Heart left ventricle (tissue), 16 donors: ENCODE results near the gene ACOT2. TPM values are rescaled to one million over a fixed set of nuclear protein-coding genes. Genes with fewer than 3 reads are reported as not detected.

Experiments
- ATAC-seq, 4 donors: fragments of 200-7000 bp; cut with Tn5 transposase; one replicate each; pipeline ENCODE4 v1.9.1; 2020 to 2022; ENCODE audit warnings: moderate library complexity in 4 of 4, mild to moderate bottlenecking in 3 of 4, moderate number of reproducible peaks in 1 of 4
- DNase-seq, 5 donors: peaks; one replicate each; pipeline ENCODE4 v3.0.0-alpha.2; 2020
- H3K27ac ChIP-seq, 12 donors: fragments of 200-600 bp; sonication (generic) in 4 of 12; one replicate each; pipeline versions ENCODE4 v1.5.0 to v1.8.0; 2016 to 2022; ENCODE audit warnings: mild to moderate bottlenecking in 2 of 12
- H3K27me3 ChIP-seq, 9 donors: fragments of 200-600 bp; sonication (generic) in 2 of 9; one replicate each; pipeline versions ENCODE4 v1.5.1 to v1.8.0; 2016 to 2022; ENCODE audit warnings: mild to moderate bottlenecking in 3 of 9
- H3K36me3 ChIP-seq, 9 donors: fragments of 200-600 bp; sonication (generic) in 2 of 9; one replicate each; pipeline versions ENCODE4 v1.5.0 to v1.8.0; 2018 to 2022; ENCODE audit warnings: mild to moderate bottlenecking in 2 of 9
- H3K4me1 ChIP-seq, 12 donors: fragments of 200-600 bp; sonication (generic) in 4 of 12; one replicate each; pipeline versions ENCODE4 v1.5.0 to v1.8.0; 2016 to 2022; ENCODE audit warnings: mild to moderate bottlenecking in 3 of 12
- H3K4me3 ChIP-seq, 12 donors: fragments of 200-600 bp; sonication (generic) in 4 of 12; one replicate each; pipeline versions ENCODE4 v1.5.0 to v1.8.0; 2017 to 2022; ENCODE audit warnings: mild to moderate bottlenecking in 9 of 12, moderate library complexity in 4 of 12
- H3K9me3 ChIP-seq, 12 donors: fragments of 200-600 bp; sonication (generic) in 4 of 12; one replicate each; pipeline versions ENCODE4 v1.5.0 to v1.8.0; 2016 to 2022; ENCODE audit warnings: mild to moderate bottlenecking in 1 of 12
- CTCF ChIP-seq, 12 donors: fragments of 200-600 bp; sonication (generic) in 4 of 12; IDR thresholded peaks; one replicate each; pipeline versions ENCODE4 v1.5.0 to v1.8.0; 2018 to 2022; ENCODE audit warnings: antibody characterized with exemption in 12 of 12, mild to moderate bottlenecking in 5 of 12
- POLR2A ChIP-seq, 2 donors: fragments of 450-650 bp; IDR thresholded peaks; one replicate each; pipeline ENCODE4 v1.6.1; 2017; ENCODE audit warnings: antibody characterized with exemption in 2 of 2, mild to moderate bottlenecking in 2 of 2, moderate library complexity in 2 of 2
- WGBS, 4 donors: extraction: QIAGEN DNeasy Blood & Tissue Kit in 2 of 4; methylation state at CpG; one replicate each; pipeline versions ENCODE4 v1.1.5 to v1.1.7; 2013 to 2018; 5-methylcytosine and 5-hydroxymethylcytosine counted together
- intact Hi-C, 10 donors: fragments of 100-400 bp; cut with DNase I; formaldehyde crosslinking; loops; one replicate each; pipeline versions ENCODE4 v1.11.1 to v1.14.2; 2022
- polyA plus RNA-seq, 2 donors: library from polyadenylated mRNA; stranded (reverse); fragments of 200-250 nt; gene quantifications; one replicate each; pipeline ENCODE4 v1.2.3, GENCODE V29; 2013
- total RNA-seq, 9 donors: library from RNA; depleted of rRNA in 2 of 9; stranded (reverse); fragments of >200 nt in 2 of 9; fragmentation: NEBNext Ultra II Directional in 3 of 9; extraction: Animal tissue kit (Norgen Biotek cat#: 25700) in 3 of 9; gene quantifications; one replicate each; pipeline versions ENCODE4 v1.1.0 to v1.2.4, GENCODE V29; 2016 to 2023
- donor health status: ischemic (EF 13 %, LVEDD 7.1; RV severe dilation, severe dysfunction).
- donor health status: healthy with polysubstance abuse.
- donor health status: DM: no; HTN: yes; CAD: no.
- donor health status: DM: no; HTN: no; CAD: no.
- donor health status: ischemic (EF 25% LVEDD 6.9; RV normal size, moderate dysfunction).
- donor health status: ischemic (EF 25% LVEDD 5.7; RV mildly dilated, moderate dysfunction).
- donor health status: healthy.
- donor health status: DM: yes; HTN: yes; CAD: no.
- donor health status: ischemic (EF 35%, LVEDD 5.7; RV mildly dilated, moderate dysfunction).
- donor health status: nonischemic (EF 11% LVEDD 7.7; RV severe dilation, severe dysfunction).
- donor health status: DM: yes; HTN: yes; CAD: no.
- donor health status: PGD.
- donor health status: ischemic (EF 29% LVEDD 5.4; RV normal size, mild dysfunction).
- donor health status: nonischemic (EF 23%, LVEDD 6.1; RV moderate dilation, normal function).

ACOT2 gene
- total and polyA plus RNA-seq, 11 donors, result 79.0 to 235 (median 144) TPM

- Histone ChIP-seq H3K4me3 (peak within 1 kb of the TSS; percentile 46 to 90 (median 65)), H3K27ac (peak within 1 kb of the TSS in 3 of 12 donors; percentile 26 to 57 (median 37)), H3K27me3 (no peaks in the 10 kb centered on the region), H3K36me3 (no peaks in the 10 kb centered on the region), H3K4me1 (peaks cover 0 to 13% (median 2%) of the 10 kb centered on the region in 12 donors), H3K9me3 (no peaks in the 10 kb centered on the region)
- intact Hi-C loops, result no loop called here
- ATAC-seq (peak in 3 of 4 donors; percentile 78 to 92 (median 89)), DNase-seq (peak in 3 of 5 donors; percentile 28 to 62 (median 37))
- TF ChIP-seq POLR2A (IDR thresholded peaks at IDR 0.05) (no peak), CTCF (IDR thresholded peaks at IDR 0.05) (peak in 3 of 12 donors; percentile 6 to 18 (median 10))
- 2 to 8% (median 4%) methylated on average over 19 to 89 of the region's 89 CpGs for WGBS, 4 donors
Observed at GRCh38 chr14:73591690-73592449, 22.9 kb downstream of the ACOT2 start, which contains the start of gene ACOT4. TSS of gene ACOT4 (plus strand) at chr14:73591873. CDS start at chr14:73591960, 87 bp downstream.

- Histone ChIP-seq H3K36me3 (no peaks in the 10 kb centered on the region), H3K9me3 (no peaks in the 10 kb centered on the region), H3K27me3 (no peaks in the 10 kb centered on the region), H3K4me3 (no peak overlapping the region), H3K27ac (no peak overlapping the region), H3K4me1 (peaks cover 0 to 13% (median 2%) of the 10 kb centered on the region in 12 donors)
- intact Hi-C loops, result no loop called here
- DNase-seq (no peak), ATAC-seq (no peak)
- no peak for TF ChIP-seq CTCF (IDR thresholded peaks at IDR 0.05)
- no peak for TF ChIP-seq POLR2A (IDR thresholded peaks at IDR 0.05)
- 86 to 98% (median 92%) methylated on average over 9 of the region's 9 CpGs for WGBS, 4 donors
Observed at GRCh38 chr14:73594491-73594890, 25.5 kb downstream of the ACOT2 start.

DNA sequence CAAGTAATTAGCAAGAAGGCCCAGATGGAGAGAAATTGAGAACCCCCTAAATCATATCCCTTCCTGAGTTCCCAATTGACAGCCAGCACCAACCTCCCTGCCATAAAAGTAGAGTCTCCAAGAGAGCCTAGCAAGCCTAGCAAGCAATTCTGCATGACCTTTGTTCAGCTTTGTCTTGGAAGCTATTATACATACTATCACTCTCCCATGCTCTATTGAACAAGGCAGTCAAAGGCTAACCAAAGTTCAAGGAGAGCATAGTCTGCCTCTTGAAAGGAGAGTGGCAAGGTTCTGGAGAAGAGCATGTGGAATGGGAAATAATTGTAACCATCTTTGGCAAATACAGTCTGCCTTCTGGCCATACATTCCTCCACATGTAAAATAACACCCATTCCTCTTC, 30.5 kb downstream of the ACOT2 start:
- ATAC-seq (no peak), DNase-seq (no peak)
- Histone ChIP-seq H3K4me3 (no peak overlapping the region), H3K27ac (no peak overlapping the region), H3K4me1 (no peaks in the 10 kb centered on the region), H3K36me3 (no peaks in the 10 kb centered on the region), H3K27me3 (no peaks in the 10 kb centered on the region), H3K9me3 (no peaks in the 10 kb centered on the region)
- no peak for TF ChIP-seq POLR2A (IDR thresholded peaks at IDR 0.05)
- TF ChIP-seq CTCF (IDR thresholded peaks at IDR 0.05), result no peak
- intact Hi-C loops, result no loop called here

GRCh38 chr14:73602994-73603393, 34.0 kb downstream of the ACOT2 start:
- Histone ChIP-seq H3K36me3 (no peaks in the 10 kb centered on the region), H3K27me3 (no peaks in the 10 kb centered on the region), H3K4me3 (no peak overlapping the region), H3K9me3 (no peaks in the 10 kb centered on the region), H3K4me1 (no peaks in the 10 kb centered on the region), H3K27ac (no peak overlapping the region)
- intact Hi-C loops, result no loop called here
- 76 to 88% (median 84%) methylated on average over 3 of the region's 3 CpGs for WGBS, 4 donors
- TF ChIP-seq CTCF (IDR thresholded peaks at IDR 0.05) (no peak), POLR2A (IDR thresholded peaks at IDR 0.05) (no peak)
- ATAC-seq (no peak), DNase-seq (no peak)
